IMR-90 (cell line): ENCODE measurements around the gene WNT16. TPM values are rescaled to one million over a fixed set of nuclear protein-coding genes. Genes with fewer than 3 reads are reported as not detected.

ENCODE experiments used
- ATAC-seq: fragments of 200-7000 bp; cut with Tn5 transposase; 2 replicates; pipeline ENCODE4 v1.9.1; 2020; ENCODE audit warnings: low read depth, mild to moderate bottlenecking, moderate library complexity
- BruUV-seq: library from RNA; stranded (reverse); fragments of 400-500 nt; replicated peaks from 2 replicates; lab custom pipeline; 2021; lab: Mats Ljungman, UMichigan
- CTCF ChIA-PET: fragments of 300-600 bp; formaldehyde crosslinking; extraction: SDS; loops from one replicate; lab custom pipeline; 2021; ENCODE audit warnings: antibody characterized with exemption; lab: Yijun Ruan, JAX
- POLR2A ChIA-PET: fragments of 300-600 bp; sonication (Branson Sonifier 250); formaldehyde crosslinking; loops from one replicate; lab custom pipeline; 2022; ENCODE audit warnings: antibody characterized with exemption; ENCODE audit not compliant: unreplicated experiment; lab: Charles Lee
- DNase-seq: peaks from one replicate; pipeline ENCODE4 v3.0.0; 2013
- H2AFZ ChIP-seq: replicated peaks from 2 replicates; pipeline ENCODE3; 2013; ENCODE audit warnings: low read length, mild to moderate bottlenecking; ENCODE audit not compliant: poor library complexity
- H2AK5ac ChIP-seq: 2 replicates; pipeline ENCODE4 v1.6.1; 2013; ENCODE audit warnings: low read depth, low read length, inconsistent platforms
- H2AK9ac ChIP-seq: replicated peaks from 2 replicates; pipeline ENCODE3; 2013; ENCODE audit warnings: mild to moderate bottlenecking, low read depth, low read length, moderate library complexity; ENCODE audit not compliant: poor library complexity
- H2BK120ac ChIP-seq: 2 replicates; pipeline ENCODE4 v1.6.1; 2013; ENCODE audit warnings: low read depth, low read length, inconsistent platforms
- H2BK15ac ChIP-seq: 3 replicates; pipeline ENCODE4 v1.6.1; 2013; ENCODE audit warnings: low read depth, low read length, inconsistent platforms
- H2BK20ac ChIP-seq: 2 replicates; pipeline ENCODE4 v1.6.1; 2013; ENCODE audit warnings: low read depth, mild to moderate bottlenecking, inconsistent platforms, low read length, moderate library complexity
- H2BK5ac ChIP-seq: 2 replicates; pipeline ENCODE4 v1.6.1; 2013; ENCODE audit warnings: mild to moderate bottlenecking, low read depth, low read length, inconsistent platforms; ENCODE audit not compliant: poor library complexity, severe bottlenecking
- H3K14ac ChIP-seq: replicated peaks from 2 replicates; pipeline ENCODE4 v1.6.1; 2013; ENCODE audit warnings: low read depth, low read length, inconsistent platforms
- H3K18ac ChIP-seq: 2 replicates; pipeline ENCODE4 v1.6.1; 2013; ENCODE audit warnings: low read depth, low read length, control low read depth
- H3K23ac ChIP-seq: 2 replicates; pipeline ENCODE4 v1.6.1; 2013; ENCODE audit warnings: low read depth, low read length, inconsistent platforms
- H3K27ac ChIP-seq: 2 replicates; pipeline ENCODE4 v1.5.1; 2013; ENCODE audit warnings: mild to moderate bottlenecking, control low read depth, low read length; ENCODE audit not compliant: insufficient read depth
- H3K27me3 ChIP-seq: 2 replicates; pipeline ENCODE4 v1.6.1; 2013; ENCODE audit warnings: low read length; ENCODE audit not compliant: control insufficient read depth, insufficient read depth
- H3K36me3 ChIP-seq: 2 replicates; pipeline ENCODE4 v1.6.1; 2013; ENCODE audit warnings: low read length, mixed read lengths; ENCODE audit not compliant: control insufficient read depth, insufficient read depth
- H3K4ac ChIP-seq: 2 replicates; pipeline ENCODE4 v1.6.1; 2013; ENCODE audit warnings: low read depth, low read length, inconsistent platforms
- H3K4me1 ChIP-seq: 2 replicates; pipeline ENCODE4 v1.6.1; 2013; ENCODE audit warnings: low read length, mixed read lengths; ENCODE audit not compliant: control insufficient read depth, insufficient read depth
- H3K4me2 ChIP-seq: 2 replicates; pipeline ENCODE4 v1.6.1; 2013; ENCODE audit warnings: low read depth, mild to moderate bottlenecking, control low read depth, low read length, moderate library complexity
- H3K4me3 ChIP-seq: 2 replicates; pipeline ENCODE4 v1.5.1; 2013; ENCODE audit warnings: low read depth, mild to moderate bottlenecking, control low read depth, low read length, moderate library complexity; ENCODE audit not compliant: insufficient read depth
- H3K56ac ChIP-seq: 2 replicates; pipeline ENCODE4 v1.6.1; 2013; ENCODE audit warnings: low read length, inconsistent platforms; ENCODE audit not compliant: insufficient read depth; ENCODE audit errors: extremely low read depth
- H3K79me1 ChIP-seq, 2 experiments: 2 replicates each; pipeline ENCODE4 v1.6.1; 2013; ENCODE audit warnings: low read length in 2 of 2, inconsistent platforms in 1 of 2, low read depth in 1 of 2
- H3K9ac ChIP-seq: 2 replicates; pipeline ENCODE4 v1.6.1; 2013; ENCODE audit warnings: low read depth, low read length, control low read depth
- H3K9me1 ChIP-seq: 2 replicates; pipeline ENCODE4 v1.6.1; 2013; ENCODE audit warnings: low read length, inconsistent platforms; ENCODE audit not compliant: insufficient read depth
- H3K9me3 ChIP-seq: 2 replicates; pipeline ENCODE4 v1.6.1; 2013; ENCODE audit warnings: low read length; ENCODE audit not compliant: control insufficient read depth, insufficient read depth
- H4K20me1 ChIP-seq: 2 replicates; pipeline ENCODE4 v1.6.1; 2013; ENCODE audit warnings: low read length, inconsistent platforms; ENCODE audit not compliant: insufficient read depth
- H4K5ac ChIP-seq: 2 replicates; pipeline ENCODE4 v1.6.1; 2013; ENCODE audit warnings: mild to moderate bottlenecking, low read depth, low read length, control low read depth
- H4K8ac ChIP-seq, 2 experiments: 2 replicates each; pipeline ENCODE4 v1.6.1; 2013; ENCODE audit warnings: low read depth in 2 of 2, low read length in 2 of 2, control low read depth in 1 of 2, inconsistent platforms in 1 of 2
- H4K91ac ChIP-seq: 2 replicates; pipeline ENCODE4 v1.6.1; 2013; ENCODE audit warnings: low read depth, low read length, inconsistent platforms; ENCODE audit not compliant: insufficient read depth
- CEBPB ChIP-seq: IDR thresholded peaks from 2 replicates; pipeline ENCODE4 v1.6.1; 2012; ENCODE audit warnings: low read depth, low read length, improper control_type of control experiment
- CHD1 ChIP-seq: IDR thresholded peaks from 2 replicates; pipeline ENCODE4 v1.6.1; 2012; ENCODE audit warnings: low read depth, low read length, improper control_type of control experiment
- CTCF ChIP-seq: conservative IDR thresholded peaks from 2 replicates; pipeline ENCODE4 v1.5.1; 2012; ENCODE audit warnings: mild to moderate bottlenecking, low read depth, low read length, improper control_type of control experiment
- FOS ChIP-seq: fragments of 150-350 bp; IDR thresholded peaks from 2 replicates; pipeline ENCODE4 v1.6.1; 2016; ENCODE audit warnings: low read depth, low read length
- NFE2L2 ChIP-seq: fragments of 150-350 bp; IDR thresholded peaks from 2 replicates; pipeline ENCODE4 v1.6.1; 2016; ENCODE audit warnings: low read depth, mild to moderate bottlenecking, low read length
- POLR2A ChIP-seq: IDR thresholded peaks from 2 replicates; pipeline ENCODE4 v1.6.1; 2012; ENCODE audit warnings: mild to moderate bottlenecking, low read depth, low read length
- RAD21 ChIP-seq: IDR thresholded peaks from 2 replicates; pipeline ENCODE4 v1.6.1; 2012; ENCODE audit warnings: low read length, improper control_type of control experiment
- RFX5 ChIP-seq: IDR thresholded peaks from 2 replicates; pipeline ENCODE4 v1.8.0; 2012; ENCODE audit warnings: low read depth, mild to moderate bottlenecking, low read length, moderate library complexity
- WGBS, 2 experiments: methylation state at CpG; one replicate each; pipeline versions ENCODE4 v1.1.5 to v1.1.7; 2013; ENCODE audit warnings: missing lambda C conversion rate in 2 of 2; ENCODE audit not compliant: insufficient read length in 1 of 2; ENCODE audit errors: extremely low coverage in 2 of 2; 5-methylcytosine and 5-hydroxymethylcytosine counted together
- dilution Hi-C: fragments of 300-500 bp; cut with HindIII; formaldehyde crosslinking; loops from one replicate; pipeline ENCODE4 v1.14.3; 2018; ENCODE audit warnings: low sequenced_read_pairs; ENCODE audit not compliant: unreplicated experiment
- in situ Hi-C: fragments of 300-500 bp; cut with MboI; formaldehyde crosslinking; loops from 3 replicates; pipeline ENCODE4 v1.14.3; 2019; ENCODE audit warnings: low sequenced_read_pairs, inconsistent platforms, mixed read lengths
- intact Hi-C: fragments of 100-400 bp; cut with micrococcal nuclease; formaldehyde crosslinking; loops from 2 replicates; pipeline ENCODE4 v1.10.0; 2022
- polyA plus RNA-seq, 3 experiments: library from polyadenylated mRNA; depleted of rRNA; stranded (reverse); fragments of >200 nt; gene quantifications; 2 replicates each; pipeline ENCODE4 v1.2.3, GENCODE V29; 2012; ENCODE audit warnings: low replicate concordance in 1 of 3
- total RNA-seq: library from RNA; depleted of rRNA; stranded (reverse); fragments of >200 nt; gene quantifications from 2 replicates; pipeline ENCODE4 v1.2.3, GENCODE V29; 2012

WNT16 gene
- total and polyA plus RNA-seq, 2 of the 4 experiments (the other 2 are of a cell fraction) = 0.68 to 1.1 TPM

DNA sequence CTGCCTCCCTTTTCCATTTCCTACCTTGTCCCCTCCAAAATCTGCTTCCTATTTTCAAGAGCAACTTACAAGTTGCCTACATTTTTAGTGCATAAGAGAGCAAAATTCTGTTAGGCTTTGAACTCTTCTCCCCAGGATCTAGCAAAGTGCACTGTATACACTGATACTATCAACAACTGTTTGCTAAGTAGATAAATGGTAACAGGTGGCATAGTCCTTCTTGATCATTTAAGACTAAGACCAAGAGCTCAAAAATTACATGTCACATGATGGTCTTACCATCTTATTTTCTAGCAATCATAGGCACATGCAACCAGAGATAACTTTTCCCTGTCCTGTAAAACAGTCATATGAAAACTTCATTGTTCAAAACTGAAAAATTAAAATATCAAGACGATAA, 51.1 kb downstream of the WNT16 start:
- no peaks in the 10 kb centered on the region for H3K27me3 ChIP-seq
- H3K18ac ChIP-seq = no peak overlapping the region
- peaks cover 14 to 32% of the 10 kb centered on the region in 2 experiments for H3K79me1 ChIP-seq
- H3K23ac ChIP-seq = no peak overlapping the region
- no peak overlapping the region for H4K91ac ChIP-seq
- peaks cover 6% of the 10 kb centered on the region for H3K9me1 ChIP-seq
- TF ChIP-seq FOS (no peak), CHD1 (no peak), POLR2A (no peak), RAD21 (no peak), CTCF (no peak), RFX5 (no peak), CEBPB (no peak), NFE2L2 (no peak)
- intact Hi-C loops (no loop called here), in situ Hi-C loops (no loop called here), dilution Hi-C loops (no loop called here)
- no peak overlapping the region; a peak in 1 of 4 replicates for H4K8ac ChIP-seq
- no peak overlapping the region for H3K14ac ChIP-seq
- H3K4me3 ChIP-seq = no peak overlapping the region
- no peak overlapping the region for H3K4me2 ChIP-seq
- ATAC-seq (no peak), DNase-seq (no peak)
- ChIA-PET POLR2A (no interaction called here), CTCF (no interaction called here)
- H2AK9ac ChIP-seq = no peak overlapping the region
- no peak overlapping the region for H3K56ac ChIP-seq
- H2BK120ac ChIP-seq = no peak overlapping the region
- H3K4ac ChIP-seq = no peak overlapping the region
- peaks cover 12% of the 10 kb centered on the region for H3K36me3 ChIP-seq
- no peak overlapping the region for H3K27ac ChIP-seq
- no peak overlapping the region for H3K9ac ChIP-seq
- H3K9me3 ChIP-seq = no peaks in the 10 kb centered on the region
- 83% methylated on average over 1 of the region's 1 CpG; no CpG with 5 or more reads in 1 of the 2 experiments for WGBS, 2 experiments
- no peak overlapping the region for H2BK5ac ChIP-seq
- no TSS peak for BruUV-seq
- no peak overlapping the region for H4K5ac ChIP-seq
- H2BK15ac ChIP-seq = no peak overlapping the region
- no peak overlapping the region for H2AFZ ChIP-seq
- no peak overlapping the region for H2BK20ac ChIP-seq
- H2AK5ac ChIP-seq = no peak overlapping the region
- H4K20me1 ChIP-seq = peaks cover 2% of the 10 kb centered on the region; the same call in 1 of the 2 replicates
- 0 out of 2 replicates have a peak, but pooled peaks cover 1% of the 10 kb centered on the region for H3K4me1 ChIP-seq
